Limb (tissue), 2 donors: ENCODE data around the gene BDNF.
"Not testable (repeated sequence)": the region's sequence is repeated elsewhere in the genome, so short reads cannot be mapped to it uniquely, and the experiment has no call there.

Experiments used
- DNase-seq, 2 donors: peaks; one replicate each; pipeline ENCODE4 v3.0.0-alpha.2; 2016; ENCODE audit errors: extremely low spot score in 2 of 2

The BDNF gene

DNA sequence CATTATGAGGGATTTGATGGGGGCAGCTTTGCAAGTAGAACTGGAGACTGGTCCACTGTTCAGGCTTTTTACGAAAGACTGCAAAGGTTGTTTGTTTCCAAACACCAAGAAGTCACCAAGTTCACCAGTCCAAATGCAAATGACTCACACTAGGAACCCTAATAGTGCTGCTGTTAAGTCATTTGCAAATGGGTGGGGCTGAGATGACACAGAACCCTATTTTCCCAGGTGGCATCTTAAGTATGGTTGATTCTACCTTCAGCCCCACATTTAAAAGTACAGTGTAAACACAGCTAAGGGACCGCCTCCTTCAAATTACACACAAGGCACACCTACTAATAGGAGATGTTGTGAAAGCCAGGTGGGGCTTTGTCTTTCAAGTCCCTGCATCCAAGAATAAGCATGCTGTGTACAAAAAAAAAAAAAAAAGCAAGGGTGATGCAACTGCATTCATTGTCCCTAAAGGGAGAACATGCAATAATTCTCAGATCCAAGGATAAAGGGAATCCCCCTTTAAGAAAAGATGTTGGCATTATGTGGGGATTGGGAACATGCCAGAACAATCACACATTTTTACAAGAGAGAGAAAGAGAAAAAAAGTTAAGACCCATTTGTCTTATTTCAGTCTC, 27.3 kb downstream of the BDNF start:
- DNase-seq, result no peak

DNA sequence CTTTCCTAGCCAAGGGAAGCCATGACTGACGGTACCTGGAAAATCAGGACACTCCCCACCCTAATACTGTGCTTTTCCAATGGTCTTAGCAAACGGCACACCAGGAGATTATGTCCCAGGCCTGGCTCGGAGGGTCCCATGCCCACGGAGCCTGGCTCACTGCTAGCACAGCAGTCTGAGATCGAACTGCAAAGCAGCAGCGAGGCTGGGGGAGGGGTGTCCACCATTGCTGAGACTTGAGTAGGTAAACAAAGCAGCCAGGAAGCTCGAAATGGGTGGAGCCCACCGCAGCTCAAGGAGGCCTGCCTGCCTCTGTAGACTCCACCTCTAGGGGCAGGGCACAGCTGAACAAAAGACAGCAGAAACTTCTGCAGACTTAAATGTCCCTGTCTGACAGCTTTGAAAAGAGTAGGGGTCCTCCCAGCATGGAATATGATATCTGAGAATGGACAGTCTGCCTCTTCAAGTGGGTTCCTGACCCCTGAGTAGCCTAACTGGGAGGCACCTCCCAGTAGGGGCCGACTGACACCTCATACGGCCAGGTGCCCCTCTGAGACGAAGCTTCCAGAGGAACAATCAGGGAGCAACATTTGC, 34.6 kb downstream of the BDNF start:
- not testable (repeated sequence) for DNase-seq

DNA sequence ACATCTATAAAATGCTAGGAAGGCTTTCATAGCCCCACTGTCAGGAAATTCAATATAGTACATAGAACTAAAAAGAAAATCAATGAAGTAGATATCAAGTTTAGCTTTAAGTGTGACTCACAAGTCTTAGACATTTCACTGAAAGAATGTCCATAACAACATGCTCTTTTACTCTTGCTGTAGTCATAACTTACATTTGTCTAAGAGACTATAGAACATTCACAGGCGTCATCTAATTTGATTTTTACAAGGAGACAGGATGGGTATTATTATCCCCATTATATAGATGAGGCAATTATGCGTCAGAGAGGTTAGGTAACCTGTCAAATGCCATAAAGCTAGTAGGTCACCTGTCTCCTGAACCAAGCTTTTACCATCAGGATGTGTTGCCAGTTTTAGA, 36.9 kb downstream of the BDNF start:
- DNase-seq, result no peak

- DNase-seq, result no peak
Observed at GRCh38 chr11:27660171-27660570, 40.1 kb downstream of the BDNF start.

GRCh38 chr11:27658535-27659236, 41.6 kb downstream of the BDNF start:
- DNase-seq, result no peak

- no peak for DNase-seq
Observed at GRCh38 chr11:27656806-27657483, 43.3 kb downstream of the BDNF start.

DNA sequence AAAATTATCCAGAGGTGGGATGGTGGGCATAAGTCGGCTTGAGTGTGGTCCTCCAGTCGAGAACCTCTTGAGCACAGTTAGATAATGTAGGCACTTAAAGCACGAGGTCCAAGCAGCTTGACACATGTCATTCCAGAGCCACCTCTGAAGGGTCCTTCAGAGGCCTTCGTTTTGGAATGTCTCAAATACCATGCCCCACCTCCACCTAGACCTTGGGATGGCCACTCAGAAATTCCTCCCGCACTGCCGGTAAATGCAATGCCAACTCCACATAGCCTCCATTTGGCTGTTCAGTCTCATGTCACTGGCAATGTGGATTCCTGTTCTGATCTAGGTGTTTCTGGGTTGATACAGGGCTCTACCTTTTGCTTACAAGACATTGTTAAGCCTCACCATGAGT, 43.9 kb downstream of the BDNF start:
- no peak for DNase-seq

- no peak for DNase-seq
Observed at GRCh38 chr11:27653990-27654758, 46.1 kb downstream of the BDNF start.

- no peak for DNase-seq
Observed at GRCh38 chr11:27651711-27652110, 48.5 kb downstream of the BDNF start.

DNA sequence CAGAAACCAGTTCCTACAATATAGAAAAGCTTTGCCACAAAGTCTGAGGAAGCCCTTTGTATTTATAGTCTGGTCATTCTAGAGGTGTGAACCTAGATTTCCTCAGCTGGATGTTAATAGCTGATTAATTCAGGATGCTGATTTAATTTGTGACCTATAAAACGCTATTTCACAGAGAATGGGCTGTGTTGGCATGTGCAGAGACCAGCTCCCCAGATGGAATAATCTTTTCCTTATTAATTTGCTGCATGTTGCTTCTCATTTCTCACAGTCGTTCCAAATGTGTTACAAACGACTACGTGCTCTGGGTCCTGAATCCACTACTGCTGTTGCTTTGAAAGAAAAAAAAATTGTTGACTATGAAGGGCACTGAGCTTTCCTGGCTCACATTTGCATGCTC, 49.3 kb downstream of the BDNF start:
- DNase-seq, result no peak

DNA sequence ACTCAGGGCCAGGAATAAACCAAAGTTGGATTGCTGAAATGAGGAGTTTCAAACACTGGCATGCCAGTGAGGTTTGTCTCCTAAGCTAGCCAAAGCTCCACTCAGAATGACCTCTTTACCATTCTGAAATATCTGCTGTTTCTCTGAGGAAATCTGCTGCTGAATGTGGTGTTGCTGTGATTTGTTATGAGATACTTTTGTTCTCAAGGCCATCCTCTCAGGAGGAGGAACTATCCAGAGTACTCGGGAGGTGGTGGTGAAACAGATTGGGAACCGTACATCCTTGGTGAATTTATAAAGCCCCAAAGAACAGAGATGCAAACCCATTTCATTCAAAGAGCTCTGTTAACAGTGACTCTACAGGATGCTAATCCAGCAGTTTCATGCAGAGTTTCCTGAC, 50.5 kb downstream of the BDNF start:
- no peak for DNase-seq

- DNase-seq, result no peak
Observed at GRCh38 chr11:27648840-27649239, 51.4 kb downstream of the BDNF start.

DNA sequence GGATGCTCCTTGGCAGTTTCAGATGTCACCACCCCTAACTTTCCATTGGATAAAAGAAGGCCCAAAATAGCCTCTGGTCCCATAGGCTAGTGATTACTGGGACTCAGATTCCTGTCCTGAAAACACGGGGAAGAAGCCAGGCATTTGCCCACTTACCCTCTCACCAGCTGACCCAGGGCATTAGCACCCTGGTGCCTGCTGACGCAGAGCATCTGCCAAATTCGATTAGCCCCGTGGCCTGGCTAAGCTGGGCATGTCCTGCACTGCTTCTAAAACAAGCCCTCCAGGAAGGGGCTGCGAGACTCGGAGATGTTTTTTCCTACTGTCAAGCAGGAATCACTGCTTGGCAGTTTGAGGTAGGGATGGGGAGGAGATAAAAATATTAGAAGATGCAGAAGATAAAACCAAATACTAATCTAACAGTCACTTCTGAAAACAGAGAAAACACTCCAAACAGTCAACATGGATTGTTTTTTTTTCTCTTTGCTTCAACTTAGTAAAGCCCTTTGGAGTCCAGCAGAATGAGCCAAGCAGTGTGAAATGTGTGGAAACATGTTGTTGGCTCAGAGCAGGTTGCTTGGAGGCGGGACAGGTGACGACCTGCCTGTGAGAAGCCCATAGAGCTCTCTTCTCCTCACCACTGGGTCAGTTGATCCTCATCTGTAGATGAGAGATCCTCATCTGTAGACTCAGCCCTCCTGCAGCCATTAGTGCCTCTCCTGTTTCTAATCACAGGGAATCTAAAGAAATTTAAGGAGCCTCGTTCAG, 54.0 kb downstream of the BDNF start:
- DNase-seq, result no peak

DNA sequence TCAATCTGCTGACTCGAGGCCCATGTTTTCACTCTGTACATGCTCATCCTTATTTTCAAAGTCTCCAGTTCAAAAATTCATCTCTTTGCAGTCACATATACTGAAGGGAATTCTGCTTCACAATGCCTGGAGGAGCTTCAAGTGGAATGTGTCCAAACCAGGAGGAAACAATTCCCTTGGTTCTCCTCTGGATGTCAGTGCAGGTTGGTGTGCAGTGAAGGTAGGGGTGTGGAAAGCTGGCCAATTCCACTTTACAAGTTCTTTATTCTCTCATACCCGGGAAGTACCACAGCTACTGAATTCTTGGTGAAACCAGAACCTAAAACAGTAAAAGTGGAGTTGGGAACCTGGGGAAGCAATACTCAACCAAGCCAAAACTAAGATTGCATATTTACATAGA, 57.3 kb downstream of the BDNF start:
- no peak for DNase-seq

- no peak for DNase-seq
Observed at GRCh38 chr11:27640954-27641353, 59.3 kb downstream of the BDNF start.

DNA sequence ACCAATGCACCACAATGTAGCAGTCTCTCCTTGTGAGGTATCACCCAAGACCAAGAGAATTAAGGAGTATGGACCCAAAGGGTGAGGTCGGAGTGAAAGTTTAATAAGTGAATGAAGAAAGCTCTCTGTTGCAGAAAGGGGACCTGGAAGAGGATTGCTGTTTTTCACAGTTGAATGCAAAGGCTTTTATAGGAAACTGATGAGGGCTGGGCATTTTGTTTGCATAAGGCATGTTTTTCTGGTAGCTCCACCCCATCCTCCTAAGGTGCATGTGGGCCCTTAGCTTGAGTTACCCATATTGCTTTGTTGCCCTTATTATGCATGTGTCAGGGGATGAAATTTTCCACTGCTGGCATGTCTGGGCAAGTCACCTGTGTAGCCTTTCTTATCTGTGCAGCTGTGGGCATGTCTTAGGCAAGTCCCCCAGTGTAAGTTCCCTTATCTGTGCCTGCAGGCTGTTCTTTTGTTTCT, 64.7 kb downstream of the BDNF start:
- no peak for DNase-seq

GRCh38 chr11:27634776-27635175, 65.5 kb downstream of the BDNF start:
- DNase-seq, result not testable (repeated sequence)

DNA sequence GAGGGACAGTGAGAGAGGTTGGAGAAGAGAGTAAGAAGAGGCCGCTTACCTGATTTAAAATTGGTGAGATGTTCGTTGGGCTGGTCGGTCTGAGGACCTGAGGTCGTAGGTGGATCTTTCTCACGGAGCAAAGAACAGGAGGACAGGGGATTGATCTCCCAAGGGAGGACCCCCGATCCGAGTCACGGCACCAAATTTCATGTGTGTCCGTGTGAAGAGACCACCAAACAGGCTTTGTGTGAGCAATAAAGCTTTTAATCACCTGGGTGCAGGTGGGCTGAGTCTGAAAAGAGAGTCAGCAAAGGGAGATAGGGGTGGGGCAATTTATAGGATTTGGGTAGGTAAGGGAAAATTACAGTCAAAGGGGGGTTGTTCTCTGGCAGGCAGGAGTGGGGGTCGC, 66.0 kb downstream of the BDNF start:
- not testable (repeated sequence) for DNase-seq

DNA sequence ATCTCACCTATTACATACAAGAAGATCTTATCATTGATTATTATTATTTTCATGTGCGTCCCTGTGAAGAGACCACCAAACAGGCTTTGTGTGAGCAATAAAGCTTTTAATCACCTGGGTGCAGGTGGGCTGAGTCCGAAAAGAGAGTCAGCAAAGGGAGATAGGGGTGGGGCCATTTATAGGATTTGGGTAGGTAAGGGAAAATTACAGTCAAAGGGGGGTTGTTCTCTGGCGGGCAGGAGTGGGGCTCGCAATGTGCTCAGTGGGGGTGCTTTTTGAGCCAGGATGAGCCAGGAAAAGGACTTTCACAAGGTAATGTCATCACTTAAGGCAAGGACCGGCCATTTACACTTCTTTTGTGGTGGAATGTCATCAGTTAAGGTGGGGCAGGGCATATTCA, 71.2 kb downstream of the BDNF start:
- not testable (repeated sequence) for DNase-seq

DNA sequence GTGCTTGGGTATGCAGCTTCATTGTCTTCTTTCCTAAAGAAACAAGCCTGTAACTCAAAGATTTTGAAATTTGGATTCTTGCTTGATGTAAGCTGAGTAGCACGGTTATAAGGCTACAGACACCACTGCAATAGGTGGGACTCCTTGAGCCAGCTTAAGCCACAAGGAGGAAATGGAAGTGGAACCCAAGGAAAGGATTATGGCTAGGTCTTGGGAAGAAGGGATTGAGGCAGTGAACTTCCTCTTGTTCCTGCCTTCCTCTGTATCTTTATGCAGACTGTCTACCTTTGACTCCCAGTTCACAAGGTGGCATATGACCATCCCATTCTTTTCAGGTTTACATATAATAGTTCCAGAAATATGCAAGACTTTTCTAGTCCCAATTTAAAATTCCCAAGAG, 72.3 kb downstream of the BDNF start:
- DNase-seq, result no peak
